Left lung (tissue), 10 donors: ENCODE measurements around the gene LRRIQ1. TPM values are rescaled to one million over a fixed set of nuclear protein-coding genes. Genes with fewer than 3 reads are reported as not detected.

ENCODE experiments used
- ATAC-seq: fragments of 200-7000 bp; cut with Tn5 transposase; one replicate; pipeline ENCODE4 v1.9.1; 2020; ENCODE audit warnings: moderate library complexity
- DNase-seq, 4 donors: peaks; one replicate each; pipeline ENCODE4 v3.0.0-alpha.2; 2013 to 2020
- H3K27ac ChIP-seq, 2 donors: fragments of 200-600 bp; sonication (generic) in 1 of 2; one replicate each; pipeline versions ENCODE4 v1.5.0 to v1.8.0; 2020 to 2021
- H3K27me3 ChIP-seq, 2 donors: fragments of 200-600 bp; sonication (generic) in 1 of 2; one replicate each; pipeline versions ENCODE4 v1.5.0 to v1.8.0; 2020 to 2021
- H3K36me3 ChIP-seq, 2 donors: fragments of 200-600 bp; sonication (generic) in 1 of 2; one replicate each; pipeline versions ENCODE4 v1.5.0 to v1.8.0; 2020 to 2021
- H3K4me1 ChIP-seq, 2 donors: fragments of 200-600 bp; one replicate each; pipeline ENCODE4 v1.8.0; 2021
- H3K4me3 ChIP-seq, 2 donors: fragments of 200-600 bp; sonication (generic) in 1 of 2; one replicate each; pipeline versions ENCODE4 v1.5.0 to v1.8.0; 2020 to 2021; ENCODE audit warnings: mild to moderate bottlenecking in 1 of 2
- H3K9me3 ChIP-seq, 2 donors: fragments of 200-600 bp; sonication (generic) in 1 of 2; one replicate each; pipeline versions ENCODE4 v1.5.0 to v1.8.0; 2020 to 2021
- CTCF ChIP-seq, 2 donors: fragments of 200-600 bp; sonication (generic) in 1 of 2; IDR thresholded peaks; one replicate each; pipeline versions ENCODE4 v1.5.0 to v1.8.0; 2021; ENCODE audit warnings: antibody characterized with exemption in 2 of 2
- intact Hi-C, 2 donors: fragments of 100-400 bp; cut with DNase I; formaldehyde crosslinking; loops; one replicate each; pipeline versions ENCODE4 v1.11.2 to v1.14.2; 2022
- polyA plus RNA-seq, 6 donors: library from polyadenylated mRNA; unstranded; fragments of 120-200 nt; gene quantifications; one replicate each; pipeline ENCODE4 v1.2.1, GENCODE V29; 2013; ENCODE audit not compliant: insufficient read length in 6 of 6
- total RNA-seq, 2 donors: library from RNA; stranded (reverse); fragmentation: NEBNext Ultra II Directional; extraction: Animal tissue kit (Norgen Biotek cat#: 25700); gene quantifications; one replicate each; pipeline ENCODE4 v1.2.1, GENCODE V29; 2021
- donor health status: DM: no; HTN: yes; CAD: no.
- donor health status: DM: no; HTN: no; CAD: no.

LRRIQ1 gene
- total and polyA plus RNA-seq, 8 donors: 1.6 to 12.1 (median 8.2) TPM

- DNase-seq (no peak), ATAC-seq (no peak)
- Histone ChIP-seq H3K9me3 (no peaks in the 10 kb centered on the region), H3K4me1 (no peaks in the 10 kb centered on the region), H3K27ac (no peak overlapping the region), H3K27me3 (no peaks in the 10 kb centered on the region), H3K4me3 (no peak overlapping the region), H3K36me3 (no peaks in the 10 kb centered on the region)
- no peak for TF ChIP-seq CTCF (IDR thresholded peaks at IDR 0.05)
- intact Hi-C loops: no loop called here
These were observed 30.5 kb upstream of the LRRIQ1 start for GRCh38 chr12:85005615-85006014.

GRCh38 chr12:85006206-85006605, 29.9 kb upstream of the LRRIQ1 start:
- DNase-seq: no peak
- H3K27me3 ChIP-seq: no peaks in the 10 kb centered on the region
- H3K36me3 ChIP-seq: no peaks in the 10 kb centered on the region
- no peaks in the 10 kb centered on the region for H3K9me3 ChIP-seq
- no peak overlapping the region for H3K4me3 ChIP-seq
- H3K4me1 ChIP-seq: no peaks in the 10 kb centered on the region
- TF ChIP-seq CTCF (IDR thresholded peaks at IDR 0.05): no peak
- no peak for ATAC-seq
- intact Hi-C loops: no loop called here
- H3K27ac ChIP-seq: no peak overlapping the region

GRCh38 chr12:85007836-85008235, 28.3 kb upstream of the LRRIQ1 start:
- ATAC-seq (no peak), DNase-seq (no peak)
- Histone ChIP-seq H3K4me3 (no peak overlapping the region), H3K36me3 (no peaks in the 10 kb centered on the region), H3K27ac (no peak overlapping the region), H3K4me1 (no peaks in the 10 kb centered on the region), H3K27me3 (no peaks in the 10 kb centered on the region), H3K9me3 (no peaks in the 10 kb centered on the region)
- no peak for TF ChIP-seq CTCF (IDR thresholded peaks at IDR 0.05)
- intact Hi-C loops: no loop called here

GRCh38 chr12:85016413-85016812, 19.7 kb upstream of the LRRIQ1 start:
- Histone ChIP-seq H3K4me1 (no peaks in the 10 kb centered on the region), H3K4me3 (no peak overlapping the region), H3K27me3 (no peaks in the 10 kb centered on the region), H3K27ac (no peak overlapping the region), H3K36me3 (no peaks in the 10 kb centered on the region), H3K9me3 (no peaks in the 10 kb centered on the region)
- intact Hi-C loops: no loop called here
- no peak for TF ChIP-seq CTCF (IDR thresholded peaks at IDR 0.05)
- ATAC-seq (no peak), DNase-seq (no peak)

GRCh38 chr12:85017133-85017532, 19.0 kb upstream of the LRRIQ1 start:
- TF ChIP-seq CTCF (IDR thresholded peaks at IDR 0.05): no peak
- DNase-seq (no peak), ATAC-seq (no peak)
- no peaks in the 10 kb centered on the region for H3K4me1 ChIP-seq
- no peaks in the 10 kb centered on the region for H3K27me3 ChIP-seq
- no peaks in the 10 kb centered on the region for H3K36me3 ChIP-seq
- no peaks in the 10 kb centered on the region for H3K9me3 ChIP-seq
- H3K4me3 ChIP-seq: no peak overlapping the region
- no peak overlapping the region for H3K27ac ChIP-seq
- intact Hi-C loops: no loop called here
